HG03139 (cell line): ENCODE results near the gene DENND4C.
"Not testable (repeated sequence)": the region's sequence is repeated elsewhere in the genome, so short reads cannot be mapped to it uniquely, and the experiment has no call there.

Experiments used
- ATAC-seq: cut with Tn5 transposase; IDR thresholded peaks from one replicate; pipeline ENCODE4 v1.9.1; 2021; ENCODE audit not compliant: unreplicated experiment

DENND4C gene

GRCh38 chr9:19223724-19224123 lies 6.8 kb upstream of the DENND4C start:
- no peak for ATAC-seq

- ATAC-seq: no peak
Measured at GRCh38 chr9:19224563-19224962, 5.9 kb upstream of the DENND4C start.

GRCh38 chr9:19229595-19230354 lies 718 bp upstream of the DENND4C start:
- ATAC-seq: peak; percentile 53

- peak; percentile 11 for ATAC-seq
Measured at GRCh38 chr9:19231126-19231903, 822 bp downstream of the DENND4C start.

- ATAC-seq: no peak
Measured at GRCh38 chr9:19231904-19232822, 1.7 kb downstream of the DENND4C start.

- ATAC-seq: no peak
Measured at GRCh38 chr9:19232823-19233194, 2.3 kb downstream of the DENND4C start.

- no peak for ATAC-seq
Measured at GRCh38 chr9:19233344-19233743, 2.9 kb downstream of the DENND4C start.

GRCh38 chr9:19239955-19240354 lies 9.5 kb downstream of the DENND4C start:
- ATAC-seq: no peak

- no peak for ATAC-seq
Measured at GRCh38 chr9:19241728-19242127, 11.2 kb downstream of the DENND4C start.

- no peak for ATAC-seq
Measured at GRCh38 chr9:19243366-19244033, 13.0 kb downstream of the DENND4C start.

GRCh38 chr9:19246891-19247290 lies 16.4 kb downstream of the DENND4C start:
- ATAC-seq: no peak

GRCh38 chr9:19247420-19247819 lies 16.9 kb downstream of the DENND4C start:
- ATAC-seq: no peak

- not testable (repeated sequence) for ATAC-seq
Measured at GRCh38 chr9:19250346-19250745, 19.9 kb downstream of the DENND4C start.

- ATAC-seq: not testable (repeated sequence)
Measured at GRCh38 chr9:19251203-19251602, 20.7 kb downstream of the DENND4C start.

GRCh38 chr9:19251622-19252021 lies 21.1 kb downstream of the DENND4C start:
- ATAC-seq: not testable (repeated sequence)

- no peak for ATAC-seq
Measured at GRCh38 chr9:19252174-19252884, 21.8 kb downstream of the DENND4C start.

- no peak for ATAC-seq
Measured at GRCh38 chr9:19252885-19253219, 22.4 kb downstream of the DENND4C start.

- no peak for ATAC-seq
Measured at GRCh38 chr9:19255112-19255511, 24.6 kb downstream of the DENND4C start.

GRCh38 chr9:19255821-19256220 lies 25.3 kb downstream of the DENND4C start:
- no peak for ATAC-seq

GRCh38 chr9:19259665-19260255 lies 29.3 kb downstream of the DENND4C start:
- ATAC-seq: not testable (repeated sequence)
